Adrenal gland (tissue), 12 donors: ENCODE results near the gene RBM47. TPM values are rescaled to one million over a fixed set of nuclear protein-coding genes. Genes with fewer than 3 reads are reported as not detected.

Experiments
- DNase-seq, 7 donors: peaks; one replicate each; pipeline ENCODE4 v3.0.0-alpha.2; 2019 to 2020
- H3K27ac ChIP-seq, 5 donors: fragments of 200-600 bp; sonication (generic) in 4 of 5; 1 replicate in 3 of 5; 2 replicates in 2 of 5; pipeline versions ENCODE4 v1.5.1 to v1.8.0; 2016 to 2020; ENCODE audit warnings: mild to moderate bottlenecking in 1 of 5
- H3K27me3 ChIP-seq: fragments of 200-600 bp; 2 replicates; pipeline ENCODE4 v1.8.0; 2021
- H3K36me3 ChIP-seq, 2 donors: fragments of 200-600 bp; replicated peaks in 1 of 2; 1 replicate in 1 of 2; 2 replicates in 1 of 2; pipeline versions ENCODE4 v1.5.1 to v1.8.0; 2018 to 2022
- H3K4me1 ChIP-seq, 2 donors: fragments of 200-600 bp; replicated peaks in 1 of 2; 1 replicate in 1 of 2; 2 replicates in 1 of 2; pipeline versions ENCODE4 v1.5.1 to v1.8.0; 2018 to 2021
- H3K4me3 ChIP-seq, 4 donors: fragments of 200-600 bp; sonication (generic) in 3 of 4; one replicate each; pipeline ENCODE4 v1.5.1; 2016 to 2018
- H3K9me3 ChIP-seq, 3 donors: fragments of 200-600 bp; sonication (generic) in 1 of 3; replicated peaks in 1 of 3; 1 replicate in 2 of 3; 2 replicates in 1 of 3; pipeline versions ENCODE4 v1.5.1 to v1.8.0; 2016 to 2021
- CTCF ChIP-seq, 6 experiments: fragments of 450-650 bp in 4 of 6; fragments of 200-600 bp in 2 of 6; sonication (generic) in 1 of 6; IDR thresholded peaks; 1 replicate in 5 of 6; 2 replicates in 1 of 6; pipeline versions ENCODE4 v1.5.1 to v1.8.0; 2016 to 2021; ENCODE audit warnings: antibody characterized with exemption in 6 of 6, mild to moderate bottlenecking in 2 of 6, moderate library complexity in 1 of 6
- POLR2A ChIP-seq, 2 donors: fragments of 450-650 bp; IDR thresholded peaks; one replicate each; pipeline ENCODE4 v1.6.1; 2017; ENCODE audit warnings: antibody characterized with exemption in 2 of 2, mild to moderate bottlenecking in 2 of 2, moderate library complexity in 1 of 2
- WGBS, 4 donors: extraction: QIAGEN DNeasy Blood & Tissue Kit in 2 of 4; methylation state at CpG; one replicate each; pipeline versions ENCODE4 v1.1.5 to v1.1.7; 2013 to 2017; 5-methylcytosine and 5-hydroxymethylcytosine counted together
- intact Hi-C, 2 donors: fragments of 100-400 bp; cut with DNase I; formaldehyde crosslinking; loops; one replicate each; pipeline versions ENCODE4 v1.14.1 to v1.15.0; 2022 to 2023
- polyA plus RNA-seq, 3 donors: library from polyadenylated mRNA; stranded (reverse); fragments of 200-250 nt in 2 of 3; fragments of 350-450 nt in 1 of 3; fragmentation: Illumina TruSeq in 1 of 3; extraction: RNeasy Lipid Tissue Mini Kit (QIAGEN cat#74804) in 1 of 3; gene quantifications; one replicate each; pipeline ENCODE4 v1.2.3, GENCODE V29; 2013 to 2014
- total RNA-seq, 9 donors: library from RNA; depleted of rRNA in 4 of 9; stranded (reverse); fragments of >200 nt in 4 of 9; fragments of 120-200 nt in 1 of 9; fragmentation: NEBNext Ultra II Directional in 1 of 9; extraction: Animal tissue kit (Norgen Biotek cat#: 25700) in 1 of 9; gene quantifications; one replicate each; pipeline versions ENCODE4 v1.1.0 to v1.2.4, GENCODE V29; 2013 to 2023
- donor health status: healthy with polysubstance abuse.
- donor health status: Bipolar disorder and iron deficiency.
- donor health status: DM: yes; HTN: yes; CAD: no.
- donor health status: DM: no; HTN: no; CAD: no.
- donor health status: DM: no; HTN: no; CAD: no.
- donor health status: DM: yes; HTN: yes; CAD: no.

Gene RBM47
- total and polyA plus RNA-seq, 12 donors: 25.7 to 370 (median 155) TPM

- Histone ChIP-seq H3K27ac (no peak overlapping the region), H3K4me3 (no peak overlapping the region), H3K27me3 (no peaks in the 10 kb centered on the region), H3K9me3 (no peaks in the 10 kb centered on the region), H3K36me3 (peaks cover 0 to 16% of the 10 kb centered on the region in 2 donors), H3K4me1 (no peaks in the 10 kb centered on the region)
- intact Hi-C loops: no loop called here
- WGBS, 4 donors: 83 to 87% (median 86%) methylated on average over 7 of the region's 7 CpGs
- no peak for TF ChIP-seq CTCF (IDR thresholded peaks at IDR 0.05)
- no peak for TF ChIP-seq POLR2A (IDR thresholded peaks at IDR 0.05)
- DNase-seq: no peak
Measured at GRCh38 chr4:40421839-40422708, 207.6 kb downstream of the RBM47 start.

GRCh38 chr4:40419231-40419912, 210.3 kb downstream of the RBM47 start:
- Histone ChIP-seq H3K27me3 (no peaks in the 10 kb centered on the region), H3K9me3 (no peaks in the 10 kb centered on the region), H3K4me1 (no peaks in the 10 kb centered on the region), H3K27ac (no peak overlapping the region), H3K4me3 (no peak overlapping the region), H3K36me3 (peaks cover 0 to 9% of the 10 kb centered on the region in 2 donors)
- TF ChIP-seq POLR2A (IDR thresholded peaks at IDR 0.05) (no peak), CTCF (IDR thresholded peaks at IDR 0.05) (no peak)
- intact Hi-C loops: no loop called here
- 50 to 84% (median 59%) methylated on average over 5 to 6 of the region's 6 CpGs for WGBS, 4 donors
- DNase-seq: no peak

- intact Hi-C loops: no loop called here
- Histone ChIP-seq H3K27me3 (no peaks in the 10 kb centered on the region), H3K9me3 (no peaks in the 10 kb centered on the region), H3K4me1 (no peaks in the 10 kb centered on the region), H3K36me3 (peaks cover 0 to 9% of the 10 kb centered on the region in 2 donors), H3K27ac (no peak overlapping the region), H3K4me3 (no peak overlapping the region)
- WGBS, 4 donors: 64 to 71% (median 65%) methylated on average over 6 of the region's 6 CpGs
- no peak for DNase-seq
- TF ChIP-seq CTCF (IDR thresholded peaks at IDR 0.05): no peak
- no peak for TF ChIP-seq POLR2A (IDR thresholded peaks at IDR 0.05)
Measured at GRCh38 chr4:40418430-40419230, 211.0 kb downstream of the RBM47 start.

GRCh38 chr4:40417941-40418340, 211.7 kb downstream of the RBM47 start:
- Histone ChIP-seq H3K4me1 (no peaks in the 10 kb centered on the region), H3K27me3 (no peaks in the 10 kb centered on the region), H3K36me3 (peaks cover 0 to 6% of the 10 kb centered on the region in 2 donors), H3K9me3 (no peaks in the 10 kb centered on the region), H3K4me3 (no peak overlapping the region), H3K27ac (no peak overlapping the region)
- WGBS, 4 donors: 88 to 90% (median 89%) methylated on average over 5 of the region's 5 CpGs
- intact Hi-C loops: loop anchor here in 1 of 2 donors (2.0 kb wide), 1 partner anchor 51 kb away; no protein-coding TSS in a partner anchor
- TF ChIP-seq POLR2A (IDR thresholded peaks at IDR 0.05): no peak
- no peak for TF ChIP-seq CTCF (IDR thresholded peaks at IDR 0.05)
- DNase-seq: no peak
